T-helper 1 cell treated with Interleukin-12 subunit alpha and Interleukin-12 subunit beta and Interleukin-4 antibody, amounts not matched to agents 30 ng/mL and 1 ng/mL, for 36 hours (primary cell): ENCODE measurements around the gene GZMH. TPM values are rescaled to one million over a fixed set of nuclear protein-coding genes. Genes with fewer than 3 reads are reported as not detected.
"Not testable (repeated sequence)": the region's sequence is repeated elsewhere in the genome, so short reads cannot be mapped to it uniquely, and the experiment has no call there.

Experiments used
- intact Hi-C: fragments of 100-400 bp; cut with micrococcal nuclease; formaldehyde crosslinking; loops from one replicate; pipeline ENCODE4 v1.15.1; 2024
- total RNA-seq: library from RNA; stranded (reverse); gene quantifications from 2 replicates; pipeline ENCODE4 v1.2.3, GENCODE V29; 2022

The GZMH gene, protein sequence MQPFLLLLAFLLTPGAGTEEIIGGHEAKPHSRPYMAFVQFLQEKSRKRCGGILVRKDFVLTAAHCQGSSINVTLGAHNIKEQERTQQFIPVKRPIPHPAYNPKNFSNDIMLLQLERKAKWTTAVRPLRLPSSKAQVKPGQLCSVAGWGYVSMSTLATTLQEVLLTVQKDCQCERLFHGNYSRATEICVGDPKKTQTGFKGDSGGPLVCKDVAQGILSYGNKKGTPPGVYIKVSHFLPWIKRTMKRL
- total RNA-seq = 14.7 and 15.4 TPM in 2 replicates

DNA sequence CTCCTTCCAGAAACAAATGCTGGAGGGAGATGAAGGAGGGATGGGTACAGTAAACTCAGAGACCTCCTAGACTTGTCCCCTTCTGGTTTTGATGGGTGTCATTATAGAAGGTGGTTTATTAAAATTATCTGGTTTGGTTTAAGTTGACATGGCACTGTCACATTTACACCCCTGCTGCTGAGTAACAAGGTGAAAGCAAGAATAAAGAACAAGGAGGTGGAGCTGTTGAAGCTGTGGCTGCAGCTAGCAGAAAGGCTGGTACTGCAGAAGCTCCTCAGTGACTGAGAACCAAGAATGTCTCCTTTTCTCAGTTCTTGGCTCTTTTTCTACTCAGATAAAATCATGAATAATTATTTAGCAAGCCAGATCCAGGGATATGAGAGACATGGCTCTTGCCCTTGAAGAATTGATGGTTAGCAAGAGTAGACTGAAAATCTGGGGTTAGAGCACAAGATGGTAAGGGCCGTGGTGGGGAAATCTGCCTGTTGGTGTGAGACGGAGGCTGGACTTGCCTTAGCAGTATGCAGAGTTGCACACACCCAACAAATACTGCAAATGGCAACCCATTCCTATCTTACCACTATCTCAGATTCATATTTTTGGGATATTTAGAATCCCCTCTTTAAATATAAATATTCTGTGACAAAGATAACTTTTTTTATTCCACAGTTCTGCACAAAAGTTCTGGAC lies at the start of gene GZMH:
Gene GZMH, minus strand, starts transcription at position 31 of the 690 bp plus-strand sequence. CDS start 72 bp downstream, outside the sequence.
- intact Hi-C loops = loop anchor here (1.0 to 5.0 kb wide), 4 partner anchors 84 to 523 kb away; partner anchors contain the start of gene SDR39U1

DNA sequence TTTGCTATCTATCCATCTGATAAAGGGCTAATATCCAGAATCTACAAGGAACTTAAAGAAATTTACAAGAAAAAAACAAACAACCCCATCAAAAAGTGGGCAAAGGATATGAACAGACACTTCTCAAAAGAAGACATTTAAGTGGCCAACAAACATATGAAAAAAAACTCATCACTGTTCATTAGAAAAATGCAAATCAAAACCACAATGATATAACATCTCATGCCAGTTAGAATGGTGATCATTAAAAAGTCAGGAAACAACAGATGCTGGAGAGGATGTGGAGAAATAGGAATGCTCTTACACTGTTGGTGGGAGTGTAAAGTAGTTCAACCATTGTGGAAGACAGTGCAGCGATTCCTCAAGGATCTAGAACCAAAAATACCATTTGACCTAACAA lies 38.9 kb upstream of the GZMH start:
- intact Hi-C loops = not testable (repeated sequence)

DNA sequence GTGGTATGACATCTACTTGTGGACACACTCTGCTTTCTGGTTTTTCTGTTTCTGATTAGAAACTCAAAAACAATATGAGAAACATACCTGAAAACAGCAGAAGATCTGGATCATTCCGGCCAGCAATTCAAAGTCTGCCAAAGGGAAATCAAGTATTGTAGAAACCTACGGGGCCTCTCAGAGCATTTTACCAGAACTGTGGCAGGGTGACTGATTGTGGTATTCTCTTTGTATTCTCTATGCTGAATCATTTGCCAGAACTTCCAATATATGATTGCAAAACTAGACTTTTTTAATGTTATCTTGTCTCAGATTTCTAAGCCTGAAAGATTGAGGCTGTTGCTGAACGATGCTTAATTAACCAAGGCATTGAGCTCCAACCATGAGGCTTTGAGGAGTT lies 30.4 kb upstream of the GZMH start:
- intact Hi-C loops = loop anchor here (10.0 kb wide), 1 partner anchor 155 kb away; no protein-coding TSS in a partner anchor

DNA sequence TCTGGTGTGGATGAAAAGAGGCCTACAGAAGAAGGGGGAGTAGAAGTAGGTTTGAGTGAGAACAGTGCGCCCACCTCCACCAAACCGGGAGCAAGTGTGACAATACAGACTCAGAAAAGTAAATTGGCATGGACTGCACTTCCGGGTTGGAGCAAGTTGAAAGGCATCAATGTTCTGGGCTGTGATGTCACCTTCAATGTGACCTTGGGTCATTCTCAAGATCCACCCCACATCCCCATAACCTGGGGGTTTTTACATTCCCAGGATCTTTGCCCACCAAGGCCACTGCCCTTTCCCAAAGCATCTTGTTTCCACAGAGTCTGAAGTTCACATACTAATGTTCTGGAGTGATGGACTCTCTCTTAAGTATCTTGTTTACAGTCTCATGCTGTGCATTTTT lies 29.8 kb upstream of the GZMH start:
- intact Hi-C loops = loop anchor here (10.0 kb wide), 1 partner anchor 154 kb away; no protein-coding TSS in a partner anchor

DNA sequence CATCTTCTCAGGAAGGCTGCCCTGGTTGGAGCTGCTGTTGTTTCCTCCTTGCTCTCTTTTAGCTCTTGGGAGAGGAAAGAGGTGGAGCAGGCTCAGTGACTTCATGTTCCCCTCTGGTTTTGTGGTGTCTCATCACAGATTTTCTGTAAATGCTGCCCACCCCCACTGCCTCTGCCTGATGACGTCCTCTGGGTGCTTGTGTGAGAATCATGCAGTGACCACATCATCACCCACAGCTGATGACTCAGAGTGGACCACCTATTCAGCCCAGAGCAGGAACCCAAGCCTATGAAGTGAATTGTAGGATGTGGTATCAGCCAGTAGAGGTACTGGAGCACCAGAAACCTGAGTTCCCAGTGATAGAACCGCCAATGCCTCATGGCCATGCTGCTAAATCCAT lies 24.7 kb upstream of the GZMH start, which contains the start of gene GZMB:
Gene GZMB, minus strand, starts transcription at position 33 of the 400 bp plus-strand sequence. Its CDS starts 30 bp downstream, at position 3.
- intact Hi-C loops = loop anchor here (1.0 to 10.0 kb wide), 7 partner anchors 29 to 192 kb away; partner anchors contain the start of gene SDR39U1

DNA sequence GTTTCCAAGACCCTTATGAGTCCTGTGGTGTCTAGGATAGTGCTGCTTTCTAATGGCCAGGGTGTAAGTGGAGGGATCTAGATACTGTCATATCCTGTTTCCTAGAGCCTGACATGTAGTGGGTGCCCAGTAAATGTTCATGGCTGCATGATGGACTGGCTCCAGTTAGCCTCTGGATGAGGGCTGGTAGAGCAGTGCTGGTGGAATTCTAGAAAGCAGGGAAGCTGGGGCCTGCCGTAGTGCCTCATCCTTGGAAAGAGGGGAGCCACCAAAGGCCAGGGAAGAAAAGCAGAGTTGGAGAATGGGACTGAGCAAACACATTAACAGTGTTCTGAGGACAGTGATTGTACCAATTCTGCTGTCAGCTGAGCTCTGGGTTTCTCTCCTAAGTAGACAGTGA lies 23.9 kb upstream of the GZMH start:
- intact Hi-C loops = loop anchor here (10.0 kb wide), 1 partner anchor 149 kb away; no protein-coding TSS in a partner anchor

DNA sequence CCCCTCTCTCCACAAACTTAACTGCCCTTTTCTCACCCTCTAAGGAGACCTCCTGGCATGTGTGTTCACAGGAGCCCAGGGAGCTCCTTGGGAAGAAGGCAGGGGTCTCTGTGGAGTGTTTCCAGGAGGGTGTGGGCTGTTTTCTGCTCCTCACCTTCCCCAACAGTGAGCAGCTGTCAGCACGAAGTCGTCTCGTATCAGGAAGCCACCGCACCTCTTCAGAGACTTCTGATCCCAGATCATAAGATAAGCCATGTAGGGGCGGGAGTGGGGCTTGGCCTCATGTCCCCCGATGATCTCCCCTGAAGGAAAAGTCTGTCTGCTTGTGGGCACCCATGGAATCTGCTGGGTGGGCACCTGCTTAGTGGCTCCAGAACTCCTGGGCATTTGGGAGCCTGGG lies 23.3 kb upstream of the GZMH start:
- intact Hi-C loops = loop anchor here (10.0 kb wide), 1 partner anchor 148 kb away; no protein-coding TSS in a partner anchor

DNA sequence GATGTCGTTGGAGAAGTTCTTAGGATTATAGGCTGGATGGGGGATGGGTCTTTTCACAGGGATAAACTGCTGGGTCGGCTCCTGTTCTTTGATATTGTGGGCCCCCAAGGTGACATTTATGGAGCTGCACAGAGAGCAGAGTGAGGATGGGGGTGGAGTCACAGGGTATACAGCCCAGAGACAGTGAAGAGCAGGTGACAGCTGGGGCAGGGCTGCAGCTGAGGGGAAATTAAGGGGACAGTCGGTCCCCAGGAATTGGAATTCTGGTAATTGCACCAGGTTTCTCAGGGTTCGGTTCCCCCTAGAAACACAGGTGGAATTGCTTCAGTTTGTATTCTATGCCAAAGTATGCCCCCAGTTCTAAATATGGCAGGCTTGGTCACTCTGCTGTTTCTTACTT lies 22.9 kb upstream of the GZMH start:
- intact Hi-C loops = loop anchor here (10.0 kb wide), 1 partner anchor 148 kb away; no protein-coding TSS in a partner anchor

DNA sequence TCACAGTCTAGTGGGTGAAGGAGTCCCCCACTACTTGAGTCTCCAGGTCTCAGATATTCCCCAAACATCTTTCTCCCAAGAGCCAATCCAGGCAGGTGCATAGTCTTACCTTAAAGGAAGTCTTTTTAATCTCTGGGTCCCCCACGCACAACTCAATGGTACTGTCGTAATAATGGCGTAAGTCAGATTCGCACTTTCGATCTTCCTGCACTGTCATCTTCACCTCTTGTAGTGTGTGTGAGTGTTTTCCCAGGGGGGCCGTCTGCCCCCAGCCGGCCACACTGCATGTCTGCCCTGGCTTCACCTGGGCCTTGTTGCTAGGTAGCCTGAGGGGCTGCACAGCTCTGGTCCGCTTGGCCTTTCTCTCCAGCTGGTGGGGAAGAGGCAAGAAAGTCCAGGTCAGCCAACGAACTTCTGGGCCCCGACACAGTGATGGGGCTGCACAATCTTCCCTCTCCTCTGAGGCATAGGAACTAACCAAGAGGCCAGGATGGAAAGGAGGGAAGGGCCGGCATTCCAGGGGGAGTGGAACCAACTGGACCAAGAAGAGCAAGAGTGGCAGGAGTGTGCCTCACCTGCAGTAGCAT lies 22.4 kb upstream of the GZMH start:
- intact Hi-C loops = loop anchor here (10.0 kb wide), 1 partner anchor 147 kb away; no protein-coding TSS in a partner anchor

DNA sequence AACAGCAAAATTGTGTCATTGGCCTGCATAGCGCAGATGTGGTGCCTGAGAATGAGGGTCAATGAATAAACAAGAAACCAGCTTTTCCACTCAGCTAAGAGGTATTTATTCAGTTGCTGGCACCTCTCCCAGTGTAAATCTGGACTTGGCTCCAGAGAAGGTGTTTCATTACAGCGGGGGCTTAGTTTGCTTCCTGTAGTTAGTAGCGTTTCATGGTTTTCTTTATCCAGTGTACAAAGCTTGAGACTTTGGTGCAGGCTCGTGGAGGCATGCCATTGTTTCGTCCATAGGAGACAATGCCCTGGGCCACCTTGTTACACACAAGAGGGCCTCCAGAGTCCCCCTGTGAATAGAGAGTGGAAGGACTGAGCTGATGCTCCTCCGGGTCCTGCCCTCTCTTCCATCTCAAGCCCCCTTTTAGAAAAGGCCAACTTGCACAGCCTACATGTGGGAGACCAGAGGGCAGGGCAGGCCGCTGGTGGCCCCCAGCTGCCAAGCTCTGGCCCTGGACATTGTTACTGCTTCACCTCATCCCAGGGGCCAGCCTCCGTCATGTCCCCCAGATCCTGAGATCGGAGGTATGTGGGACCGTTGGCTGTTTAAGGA lies 21.5 kb upstream of the GZMH start:
- intact Hi-C loops = loop anchor here (10.0 kb wide), 1 partner anchor 146 kb away; no protein-coding TSS in a partner anchor

DNA sequence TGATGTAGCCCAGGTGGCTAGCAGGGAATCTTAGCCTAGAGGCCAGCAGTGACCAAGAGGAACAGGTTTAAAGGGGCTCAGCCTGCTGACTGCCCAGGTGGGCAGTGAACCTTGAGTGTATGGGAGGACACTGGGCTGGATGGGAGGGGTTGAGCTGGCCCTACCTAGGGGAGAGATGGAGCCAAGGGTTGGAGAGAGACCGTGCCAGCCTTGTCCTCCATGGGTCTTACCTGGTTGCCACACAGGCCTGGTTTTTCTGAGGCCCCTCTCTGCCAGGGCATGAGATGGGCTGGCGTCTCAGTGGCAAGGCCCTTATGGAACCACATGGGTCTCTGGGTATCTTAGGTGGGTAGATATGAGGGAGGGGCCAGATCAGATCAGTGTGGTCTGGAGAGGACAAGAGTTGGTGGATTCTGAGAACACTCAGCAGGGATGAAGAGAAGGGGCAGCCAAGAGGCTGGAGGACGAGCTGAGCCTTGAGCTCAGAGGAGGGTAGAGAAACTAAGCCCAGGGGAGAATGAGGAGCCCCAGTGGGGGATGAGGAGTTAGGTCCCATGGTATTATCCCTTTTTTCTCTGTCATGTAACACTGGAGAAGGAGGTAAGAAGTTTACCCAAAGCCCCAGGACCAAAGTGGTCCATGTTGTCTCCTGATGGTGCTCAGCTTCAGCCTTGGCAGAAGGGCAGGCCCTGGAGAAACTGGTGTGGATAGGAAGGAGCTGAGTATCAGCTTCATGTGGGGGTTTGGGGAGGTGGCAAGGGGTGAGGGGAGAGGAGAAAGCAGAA lies 20.8 kb upstream of the GZMH start:
- intact Hi-C loops = loop anchor here (10.0 kb wide), 1 partner anchor 145 kb away; no protein-coding TSS in a partner anchor

DNA sequence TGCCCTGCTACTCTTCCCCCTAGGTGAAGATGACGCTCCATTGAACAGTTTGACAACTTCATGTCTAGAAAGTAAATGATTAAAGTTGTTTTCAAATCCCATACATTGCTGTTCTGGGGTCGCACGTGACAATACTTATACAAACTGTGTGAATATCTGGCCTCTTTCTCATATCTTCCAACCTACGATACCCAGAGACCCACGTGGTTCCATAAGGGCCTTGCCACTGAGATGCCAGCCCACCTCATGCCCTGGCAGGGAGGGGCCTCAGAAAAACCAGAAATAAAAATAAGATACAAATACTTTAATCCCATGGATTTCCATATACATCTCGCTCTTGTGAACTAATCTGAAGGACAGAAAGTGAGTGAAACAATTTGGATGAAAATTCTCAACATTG lies 20.0 kb upstream of the GZMH start:
- intact Hi-C loops = no loop called here

DNA sequence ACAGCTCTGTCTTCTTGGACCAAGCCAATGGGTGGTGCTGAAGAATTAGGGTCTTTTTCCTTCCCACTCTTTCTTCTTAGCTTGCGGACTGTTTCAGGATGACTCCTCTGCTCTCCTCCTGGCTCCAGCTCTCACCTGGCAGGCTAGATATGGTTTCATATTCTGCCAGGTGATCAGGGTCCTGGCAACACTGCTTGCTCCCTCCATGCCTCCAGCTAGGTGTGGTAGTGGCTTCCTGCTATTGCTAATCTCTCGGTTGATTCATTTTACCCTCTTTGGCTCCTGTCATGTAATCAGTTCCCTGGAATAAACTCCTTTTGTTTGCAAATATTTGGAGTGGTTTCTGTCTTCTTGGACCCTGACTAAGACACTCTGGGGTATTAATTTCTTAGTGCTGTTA lies 4.3 kb upstream of the GZMH start:
- intact Hi-C loops = no loop called here

DNA sequence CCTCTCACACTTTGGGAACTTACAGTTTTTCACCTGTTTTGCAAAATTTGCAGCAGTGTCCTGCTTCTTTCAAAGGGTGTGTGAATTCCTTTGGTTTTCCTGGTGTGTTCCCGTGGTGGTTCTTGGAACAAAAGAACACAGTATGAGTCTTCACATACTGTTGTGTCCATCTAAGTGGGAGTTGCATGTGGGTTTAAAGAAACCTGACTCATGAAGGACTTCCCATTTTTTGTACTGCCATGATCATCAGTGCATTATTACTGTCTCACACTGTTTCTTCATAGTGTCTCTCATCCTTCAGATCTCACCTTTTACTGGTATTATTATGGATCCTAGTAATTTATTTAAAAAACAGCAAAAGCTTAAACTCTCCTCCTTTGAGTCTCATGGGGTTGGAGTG lies 3.8 kb upstream of the GZMH start:
- intact Hi-C loops = no loop called here

DNA sequence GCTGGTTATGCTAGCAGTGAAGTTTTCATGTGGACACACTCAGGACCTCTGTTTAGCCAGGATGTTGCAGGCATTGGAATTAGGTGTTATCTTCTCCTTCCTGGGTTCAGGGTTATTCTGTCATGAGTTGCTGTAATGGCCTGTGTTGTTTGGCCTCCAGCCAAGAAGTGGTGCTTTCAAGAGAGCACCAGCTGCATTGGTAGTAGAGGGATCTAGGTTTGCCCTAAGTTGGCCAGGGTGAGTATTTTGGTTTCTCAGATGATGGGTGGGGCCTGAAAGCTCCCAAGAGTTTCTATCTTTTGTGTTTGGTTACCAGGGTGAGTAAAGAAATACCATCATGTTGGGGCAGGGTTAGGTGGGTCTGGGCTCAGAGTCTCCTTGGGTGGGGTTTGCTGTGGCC lies 2.7 kb upstream of the GZMH start:
- intact Hi-C loops = no loop called here

DNA sequence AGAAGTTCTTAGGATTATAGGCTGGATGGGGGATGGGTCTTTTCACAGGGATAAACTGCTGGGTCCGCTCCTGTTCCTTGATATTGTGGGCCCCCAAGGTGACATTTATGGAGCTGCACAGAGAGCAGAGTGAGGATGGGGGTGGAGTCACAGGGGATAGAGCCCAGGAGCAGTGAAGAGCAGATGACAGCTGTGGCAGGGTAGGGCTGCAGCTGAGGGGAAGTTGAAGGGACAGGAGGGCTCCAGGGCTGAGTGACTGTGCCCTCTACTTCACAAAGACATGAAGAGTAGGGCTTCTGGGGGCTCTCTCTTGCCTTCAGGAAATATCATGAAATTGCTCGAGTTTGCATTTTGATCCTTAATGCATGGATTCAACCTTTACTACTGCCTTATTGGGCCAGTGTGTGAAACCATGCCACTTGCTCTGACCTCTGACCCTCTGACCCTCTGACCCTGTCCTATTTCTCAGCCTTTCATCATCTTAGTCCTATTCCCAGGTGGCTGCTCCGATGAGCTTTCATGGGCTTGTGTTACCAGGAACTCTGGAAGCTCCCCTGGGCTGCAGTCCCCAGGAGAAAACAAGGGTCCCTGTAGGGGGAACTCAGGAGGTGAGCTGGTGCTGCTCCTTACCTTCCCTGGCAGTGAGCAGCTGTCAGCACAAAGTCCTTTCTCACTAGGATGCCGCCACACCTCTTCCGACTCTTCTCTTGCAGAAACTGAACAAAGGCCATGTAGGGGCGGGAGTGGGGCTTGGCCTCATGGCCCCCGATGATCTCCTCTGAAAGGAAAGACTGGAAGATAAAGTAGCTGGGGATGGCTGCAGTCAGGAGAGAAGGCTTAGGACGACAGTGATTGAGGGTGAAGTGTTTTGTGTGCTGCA lies 1.6 kb downstream of the GZMH start:
- intact Hi-C loops = loop anchor here (2.0 to 5.0 kb wide), 3 partner anchors 127 to 524 kb away; partner anchors contain the start of gene SDR39U1

DNA sequence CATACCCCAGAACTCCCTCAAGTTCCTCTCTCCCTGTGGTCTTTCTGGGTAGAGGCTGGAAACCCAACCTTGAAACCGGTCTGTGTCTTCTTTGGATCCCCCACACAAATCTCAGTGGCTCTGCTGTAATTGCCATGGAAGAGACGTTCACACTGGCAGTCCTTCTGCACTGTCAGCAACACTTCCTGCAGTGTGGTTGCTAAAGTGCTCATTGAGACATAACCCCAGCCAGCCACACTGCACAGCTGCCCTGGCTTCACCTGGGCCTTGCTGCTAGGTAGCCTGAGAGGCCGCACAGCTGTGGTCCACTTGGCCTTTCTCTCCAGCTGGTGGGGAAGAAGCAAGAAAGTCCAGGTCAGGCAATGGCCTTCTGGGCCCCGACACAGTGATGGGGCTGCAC lies 2.4 kb downstream of the GZMH start:
- intact Hi-C loops = loop anchor here (5.0 kb wide), 2 partner anchors 165 to 525 kb away; partner anchors contain the start of gene SDR39U1

DNA sequence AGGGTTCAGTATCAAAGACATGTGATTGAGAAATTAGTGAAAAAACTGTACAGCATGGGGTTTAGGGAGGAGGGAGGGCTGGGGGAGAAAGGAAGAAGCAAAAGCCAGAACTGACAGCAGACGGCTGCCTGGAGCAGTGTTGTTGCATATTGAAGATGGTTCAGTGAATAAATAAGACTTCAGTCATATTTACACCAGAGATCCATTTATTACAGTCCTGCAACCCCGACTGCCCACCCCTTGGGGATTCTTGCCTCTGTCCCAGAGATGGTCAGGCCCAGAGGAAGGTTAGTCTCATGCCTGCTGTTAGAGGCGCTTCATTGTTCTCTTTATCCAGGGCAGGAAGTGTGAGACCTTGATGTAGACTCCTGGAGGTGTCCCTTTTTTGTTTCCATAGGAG lies 3.2 kb downstream of the GZMH start:
- intact Hi-C loops = loop anchor here (5.0 kb wide), 2 partner anchors 164 to 526 kb away; partner anchors contain the start of gene SDR39U1
